ENCODE results near the gene ATP6V1E1. TPM values are rescaled to one million over a fixed set of nuclear protein-coding genes. Genes with fewer than 3 reads are reported as not detected.

ATP6V1E1 gene
- total and polyA plus RNA-seq, 5 donors: 162 to 207 (median 191) TPM

GRCh38 chr22:17581056-17581455 is 47.5 kb downstream of the ATP6V1E1 start:
- no peak for DNase-seq
- ATAC-seq: peak; percentile 2 to 4
- Histone ChIP-seq H3K9me3 (ENCODE audit: control insufficient read depth, low read length) (no peaks in the 10 kb centered on the region), H3K27me3 (ENCODE audit: control insufficient read depth, insufficient read depth) (no peaks in the 10 kb centered on the region), H3K4me1 (ENCODE audit: control insufficient read depth, insufficient read depth, low read length) (peaks cover 2% of the 10 kb centered on the region), H3K27ac (ENCODE audit: low read length) (no peak overlapping the region), H3K4me3 (ENCODE audit: low read length) (no peak overlapping the region)
- WGBS: 79% methylated on average over 21 of the region's 21 CpGs
- intact Hi-C loops (cut with DNase I): no loop called here

GRCh38 chr22:17580441-17581031 is 48.0 kb downstream of the ATP6V1E1 start:
- Histone ChIP-seq H3K27me3 (ENCODE audit: control insufficient read depth, insufficient read depth) (no peaks in the 10 kb centered on the region), H3K9me3 (ENCODE audit: control insufficient read depth, low read length) (no peaks in the 10 kb centered on the region), H3K27ac (ENCODE audit: low read length) (no peak overlapping the region), H3K4me3 (ENCODE audit: low read length) (no peak overlapping the region), H3K4me1 (ENCODE audit: control insufficient read depth, insufficient read depth, low read length) (peaks cover 2% of the 10 kb centered on the region)
- intact Hi-C loops (cut with DNase I): no loop called here
- DNase-seq: peak in 1 of 3 donors; percentile 40
- WGBS: 55% methylated on average over 15 of the region's 15 CpGs
- ATAC-seq: peak; percentile 39 to 74

DNA sequence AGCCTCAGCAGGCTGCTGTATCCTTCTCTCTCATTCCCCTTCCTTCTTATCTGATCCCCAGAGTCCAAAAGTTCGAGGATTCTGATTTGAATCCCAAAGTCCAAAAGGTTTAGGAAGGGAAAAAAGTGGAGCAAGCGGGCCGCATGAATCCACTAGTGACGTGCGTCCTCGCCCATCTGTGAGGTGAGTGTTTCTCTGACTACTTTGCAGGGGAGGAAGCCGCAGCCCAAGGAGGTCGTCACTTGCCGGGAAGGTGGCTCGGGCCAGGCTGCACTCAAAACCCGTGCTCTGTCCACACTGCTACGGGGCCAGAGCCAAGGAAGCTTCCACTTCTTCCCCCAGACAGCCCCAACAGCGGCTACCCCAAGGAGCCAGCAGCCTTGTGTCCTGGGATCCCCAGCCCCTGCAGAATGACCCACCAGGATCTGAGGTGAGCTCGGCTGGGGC is 49.0 kb downstream of the ATP6V1E1 start:
- Histone ChIP-seq H3K4me3 (ENCODE audit: low read length) (no peak overlapping the region), H3K27ac (ENCODE audit: low read length) (no peak overlapping the region), H3K9me3 (ENCODE audit: control insufficient read depth, low read length) (no peaks in the 10 kb centered on the region), H3K27me3 (ENCODE audit: control insufficient read depth, insufficient read depth) (no peaks in the 10 kb centered on the region), H3K4me1 (ENCODE audit: control insufficient read depth, insufficient read depth, low read length) (peaks cover 2% of the 10 kb centered on the region)
- DNase-seq: no peak
- WGBS: 92% methylated on average over 14 of the region's 14 CpGs
- ATAC-seq: no peak
- intact Hi-C loops (cut with DNase I): loop anchor here in 2 of 4 donors (10.0 kb wide), 1 partner anchor 55 kb away; the partner anchor contains the start of gene BCL2L13 (in 2 of the 2)

DNA sequence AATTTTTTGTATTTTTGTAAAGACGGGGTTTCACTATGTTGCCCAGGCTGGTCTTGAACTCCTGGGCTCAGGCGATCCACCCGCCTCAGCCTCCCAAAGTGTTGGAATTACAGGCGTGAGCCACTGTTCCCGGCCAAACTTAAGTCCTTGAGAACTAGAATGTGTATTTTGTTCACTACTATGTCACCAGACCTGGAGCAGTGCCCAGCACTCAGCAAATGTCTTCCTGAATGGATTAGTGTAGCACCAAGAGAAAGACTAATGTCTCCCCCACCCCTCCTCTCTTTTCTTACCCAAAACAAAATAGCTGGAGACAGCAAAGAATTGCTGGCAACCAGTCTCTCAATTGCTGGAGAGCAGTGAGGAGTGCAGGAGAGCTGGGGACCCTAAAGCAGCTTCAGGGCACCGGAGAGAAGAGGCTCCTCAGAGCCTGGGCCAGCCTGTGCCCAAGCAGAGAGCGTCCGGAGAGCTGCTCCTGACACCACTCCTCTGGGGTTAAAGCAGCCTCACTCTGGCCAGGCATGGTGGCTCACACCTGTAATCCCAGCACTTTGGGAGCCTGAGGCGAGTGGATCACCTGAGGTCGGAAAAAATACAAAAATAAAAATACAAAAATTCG is 50.3 kb downstream of the ATP6V1E1 start:
- intact Hi-C loops (cut with DNase I): loop anchor here in 2 of 4 donors (10.0 kb wide), 1 partner anchor 57 kb away; the partner anchor contains the start of gene BCL2L13 (in 2 of the 2)
- peaks cover 4% of the 10 kb centered on the region for H3K4me1 ChIP-seq (ENCODE audit: control insufficient read depth, insufficient read depth, low read length)
- no peak overlapping the region for H3K4me3 ChIP-seq (ENCODE audit: low read length)
- no peaks in the 10 kb centered on the region for H3K27me3 ChIP-seq (ENCODE audit: control insufficient read depth, insufficient read depth)
- DNase-seq (peak; percentile 80 to 88 (median 84)), ATAC-seq (peak; percentile 54 to 63)
- H3K9me3 ChIP-seq (ENCODE audit: control insufficient read depth, low read length): no peaks in the 10 kb centered on the region
- WGBS: 47% methylated on average over 11 of the region's 11 CpGs
- peak overlapping the region; percentile 37 for H3K27ac ChIP-seq (ENCODE audit: low read length)

- no peak overlapping the region for H3K27ac ChIP-seq (ENCODE audit: low read length)
- no peaks in the 10 kb centered on the region for H3K9me3 ChIP-seq (ENCODE audit: control insufficient read depth, low read length)
- H3K27me3 ChIP-seq (ENCODE audit: control insufficient read depth, insufficient read depth): no peaks in the 10 kb centered on the region
- intact Hi-C loops (cut with DNase I): loop anchor here in 2 of 4 donors (10.0 kb wide), 1 partner anchor 58 kb away; the partner anchor contains the start of gene BCL2L13 (in 2 of the 2)
- H3K4me1 ChIP-seq (ENCODE audit: control insufficient read depth, insufficient read depth, low read length): peaks cover 9% of the 10 kb centered on the region
- WGBS: 66% methylated on average over 6 of the region's 6 CpGs
- no peak overlapping the region for H3K4me3 ChIP-seq (ENCODE audit: low read length)
- DNase-seq (no peak), ATAC-seq (peak in 1 of 2 donors; percentile 52)
Measured at GRCh38 chr22:17576470-17576869, 52.1 kb downstream of the ATP6V1E1 start.

DNA sequence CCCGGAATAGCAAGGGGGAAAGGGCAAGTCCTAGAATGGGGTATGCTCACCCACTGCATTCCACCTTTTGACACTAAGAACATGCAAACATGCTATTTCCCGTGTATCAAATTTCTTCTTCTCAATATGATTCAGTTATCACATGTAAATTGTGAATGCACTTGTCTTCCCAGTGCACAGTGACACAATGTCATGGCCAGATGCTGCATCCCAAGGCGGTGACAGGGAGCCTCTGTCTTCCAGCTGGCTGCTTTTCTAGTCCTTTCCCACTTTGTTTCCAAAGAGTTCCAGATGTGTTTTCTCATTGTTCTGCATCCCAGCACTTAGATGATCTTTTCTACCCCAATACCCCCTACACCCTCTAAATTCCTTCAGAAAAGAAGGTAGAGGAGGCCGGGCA is 52.9 kb downstream of the ATP6V1E1 start:
- no peaks in the 10 kb centered on the region for H3K9me3 ChIP-seq (ENCODE audit: control insufficient read depth, low read length)
- ATAC-seq (no peak), DNase-seq (no peak)
- H3K27me3 ChIP-seq (ENCODE audit: control insufficient read depth, insufficient read depth): no peaks in the 10 kb centered on the region
- 73% methylated on average over 4 of the region's 4 CpGs for WGBS
- intact Hi-C loops (cut with DNase I): loop anchor here in 2 of 4 donors (10.0 kb wide), 1 partner anchor 59 kb away; the partner anchor contains the start of gene BCL2L13 (in 2 of the 2)
- H3K4me1 ChIP-seq (ENCODE audit: control insufficient read depth, insufficient read depth, low read length): peaks cover 10% of the 10 kb centered on the region
- H3K4me3 ChIP-seq (ENCODE audit: low read length): no peak overlapping the region
- no peak overlapping the region for H3K27ac ChIP-seq (ENCODE audit: low read length)

- 85% methylated on average over 5 of the region's 5 CpGs for WGBS
- H3K4me3 ChIP-seq (ENCODE audit: low read length): no peak overlapping the region
- peaks cover 10% of the 10 kb centered on the region for H3K4me1 ChIP-seq (ENCODE audit: control insufficient read depth, insufficient read depth, low read length)
- H3K27ac ChIP-seq (ENCODE audit: low read length): no peak overlapping the region
- intact Hi-C loops (cut with DNase I): loop anchor here in 2 of 4 donors (10.0 kb wide), 1 partner anchor 60 kb away; the partner anchor contains the start of gene BCL2L13 (in 2 of the 2)
- ATAC-seq: no peak
- no peaks in the 10 kb centered on the region for H3K27me3 ChIP-seq (ENCODE audit: control insufficient read depth, insufficient read depth)
- H3K9me3 ChIP-seq (ENCODE audit: control insufficient read depth, low read length): no peaks in the 10 kb centered on the region
- DNase-seq: no peak
Measured at GRCh38 chr22:17575151-17575550, 53.4 kb downstream of the ATP6V1E1 start.

DNA sequence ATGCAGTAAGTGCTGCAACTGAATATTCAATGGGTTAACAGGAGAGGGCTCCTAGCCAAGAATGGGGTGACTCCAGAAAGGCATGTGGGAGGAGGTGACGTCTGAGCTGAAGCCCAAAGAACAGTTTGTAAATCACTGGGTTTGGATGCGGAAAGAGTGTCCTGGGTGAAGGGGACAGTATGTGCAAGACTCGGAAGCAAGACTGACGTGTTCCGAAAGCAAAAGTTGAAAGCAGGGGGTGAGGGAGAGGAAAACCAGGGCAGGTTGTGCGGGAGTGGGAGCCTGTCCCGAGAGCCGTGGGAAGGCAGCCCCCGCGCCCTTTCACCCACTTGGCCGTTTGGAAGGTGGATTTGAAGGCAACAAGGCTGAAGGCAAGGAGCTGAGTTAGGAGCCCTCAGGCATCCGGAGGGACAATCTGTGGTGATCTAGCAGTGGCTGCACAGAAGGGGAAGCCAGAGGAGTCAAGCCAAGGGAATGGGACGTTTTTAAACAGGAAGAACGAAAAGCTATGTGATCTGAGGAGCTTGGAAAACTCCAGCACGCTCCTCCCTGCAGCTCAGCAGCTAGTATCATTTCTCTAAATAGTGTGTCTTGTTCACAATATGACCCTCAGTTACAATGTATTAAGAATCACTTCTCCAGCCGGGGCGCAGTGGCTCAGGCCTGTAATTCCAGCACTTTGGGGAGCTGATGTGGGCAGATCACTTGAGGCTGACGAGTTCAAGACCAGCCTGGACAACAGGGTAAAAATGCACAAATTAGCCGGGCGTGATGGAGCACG is 57.5 kb downstream of the ATP6V1E1 start:
- Histone ChIP-seq H3K27ac (ENCODE audit: low read length) (peak overlapping the region; percentile 98), H3K4me3 (ENCODE audit: low read length) (peak overlapping the region; percentile 27), H3K4me1 (ENCODE audit: control insufficient read depth, insufficient read depth, low read length) (peaks cover 9% of the 10 kb centered on the region), H3K27me3 (ENCODE audit: control insufficient read depth, insufficient read depth) (no peaks in the 10 kb centered on the region), H3K9me3 (ENCODE audit: control insufficient read depth, low read length) (no peaks in the 10 kb centered on the region)
- WGBS: 14% methylated on average over 21 of the region's 21 CpGs
- peak; percentile 94 for ATAC-seq
- DNase-seq: peak; percentile 90 to 93 (median 92)
- intact Hi-C loops (cut with DNase I): loop anchor here in 2 of 4 donors (10.0 kb wide), 1 partner anchor 64 kb away; the partner anchor contains the start of gene BCL2L13 (in 2 of the 2)

DNA sequence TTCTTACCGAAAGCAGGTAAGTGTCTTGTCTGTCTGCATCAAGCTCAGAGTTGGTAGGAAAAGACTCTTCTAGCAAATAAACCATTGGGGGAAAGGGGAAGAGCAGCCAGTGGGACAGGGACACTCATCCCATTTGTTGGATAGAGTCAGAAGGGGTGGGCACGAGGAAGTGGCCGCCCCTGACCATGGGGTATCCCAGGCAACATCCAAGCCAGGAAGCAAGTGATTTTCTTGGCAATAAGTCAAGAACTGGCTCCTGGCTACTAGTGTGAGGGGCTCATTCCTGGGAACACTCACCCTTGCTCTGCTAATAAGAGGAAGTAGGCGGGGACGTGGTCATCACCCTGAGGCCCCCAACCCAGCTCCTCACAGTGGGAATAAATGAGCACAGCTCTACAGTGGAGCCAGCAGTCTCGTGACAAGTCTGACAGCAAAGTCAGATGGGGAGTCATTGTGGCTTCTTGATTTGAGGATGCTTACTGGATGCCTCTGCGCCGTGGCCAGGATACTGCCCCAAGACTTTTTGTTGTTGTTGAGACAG is 58.5 kb downstream of the ATP6V1E1 start:
- Histone ChIP-seq H3K27me3 (ENCODE audit: control insufficient read depth, insufficient read depth) (no peaks in the 10 kb centered on the region), H3K4me1 (ENCODE audit: control insufficient read depth, insufficient read depth, low read length) (peaks cover 9% of the 10 kb centered on the region), H3K9me3 (ENCODE audit: control insufficient read depth, low read length) (no peaks in the 10 kb centered on the region), H3K27ac (ENCODE audit: low read length) (peak overlapping the region; percentile 98), H3K4me3 (ENCODE audit: low read length) (no peak overlapping the region)
- DNase-seq: peak in 2 of 3 donors; percentile 50 to 75
- ATAC-seq: peak; percentile 61 to 80
- intact Hi-C loops (cut with DNase I): loop anchor here in 2 of 4 donors (10.0 kb wide), 1 partner anchor 65 kb away; the partner anchor contains the start of gene BCL2L13 (in 2 of the 2)
- 23% methylated on average over 8 of the region's 8 CpGs for WGBS

DNA sequence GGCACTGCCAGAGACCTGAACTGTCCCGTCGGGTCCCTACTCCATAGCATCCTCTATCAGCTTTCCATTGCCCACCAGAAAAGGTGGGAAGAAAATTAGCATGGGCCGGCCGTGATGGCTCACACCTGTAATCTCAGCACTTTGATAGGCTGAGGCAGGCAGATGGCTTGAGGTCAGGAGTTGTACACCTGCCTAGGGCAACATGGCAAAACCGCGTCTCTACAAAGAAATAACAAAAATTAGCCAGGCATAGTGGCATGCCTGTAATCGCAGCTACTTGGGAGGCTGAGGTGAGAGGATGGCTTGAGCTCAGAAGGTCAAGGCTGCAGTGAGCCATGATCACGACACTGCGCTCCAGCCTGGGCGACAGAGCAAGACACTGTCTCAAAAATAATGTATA is 61.8 kb downstream of the ATP6V1E1 start:
- DNase-seq: no peak
- no peak for ATAC-seq
- Histone ChIP-seq H3K9me3 (ENCODE audit: control insufficient read depth, low read length) (no peaks in the 10 kb centered on the region), H3K27me3 (ENCODE audit: control insufficient read depth, insufficient read depth) (no peaks in the 10 kb centered on the region), H3K4me3 (ENCODE audit: low read length) (no peak overlapping the region), H3K27ac (ENCODE audit: low read length) (peak overlapping the region; percentile 12), H3K4me1 (ENCODE audit: control insufficient read depth, insufficient read depth, low read length) (peaks cover 12% of the 10 kb centered on the region)
- intact Hi-C loops (cut with DNase I): no loop called here
- 70% methylated on average over 10 of the region's 10 CpGs for WGBS
